H54 (cell line): ENCODE measurements around the gene CERS3.

ENCODE experiments used
- DNase-seq: peaks from one replicate; pipeline ENCODE4 v3.0.0; 2011; ENCODE audit warnings: low spot score, mixed read lengths; ENCODE audit not compliant: insufficient read length
- FAIRE-seq: peaks from 3 replicates; lab custom pipeline; 2011; peaks lifted over from hg19 to GRCh38; lab: Jason Lieb, UNC
- POLR2A ChIP-seq: IDR thresholded peaks from 2 replicates; pipeline ENCODE4 v1.6.1; 2011; ENCODE audit warnings: low read depth, mild to moderate bottlenecking, low read length

The CERS3 gene

DNA sequence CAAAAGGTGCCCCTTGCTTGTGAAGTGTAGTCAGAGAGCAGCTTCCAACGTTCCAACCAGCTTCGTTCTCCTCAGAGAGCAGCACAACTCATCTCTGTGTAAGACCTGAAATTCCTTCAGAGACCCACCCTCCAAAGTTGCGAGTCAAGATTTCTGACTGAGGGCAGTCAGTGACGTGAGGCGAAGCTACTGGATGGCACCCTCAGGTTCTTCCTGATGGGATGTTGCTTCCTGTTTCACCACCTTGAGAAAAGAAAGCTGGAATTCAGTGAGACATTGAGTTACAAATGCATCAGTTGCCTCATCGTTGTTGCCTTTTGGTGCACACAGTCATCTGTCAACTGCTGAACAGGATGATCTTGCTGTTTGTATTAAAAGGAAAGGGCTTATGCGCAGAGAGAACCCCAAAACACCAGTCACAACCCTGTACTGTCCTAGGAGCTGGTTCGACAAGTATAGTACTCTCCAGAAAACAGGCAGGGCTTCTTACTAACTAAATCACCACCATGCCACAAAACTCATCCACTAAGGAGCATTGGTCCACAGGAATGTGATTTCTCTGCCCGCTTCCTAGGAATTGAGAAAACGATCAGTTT lies at the start of gene CERS3:
Gene CERS3, minus strand, starts transcription at position 118 of the 596 bp plus-strand sequence. CDS start 27,101 bp downstream, outside the sequence.
- FAIRE-seq, result no peak

DNA sequence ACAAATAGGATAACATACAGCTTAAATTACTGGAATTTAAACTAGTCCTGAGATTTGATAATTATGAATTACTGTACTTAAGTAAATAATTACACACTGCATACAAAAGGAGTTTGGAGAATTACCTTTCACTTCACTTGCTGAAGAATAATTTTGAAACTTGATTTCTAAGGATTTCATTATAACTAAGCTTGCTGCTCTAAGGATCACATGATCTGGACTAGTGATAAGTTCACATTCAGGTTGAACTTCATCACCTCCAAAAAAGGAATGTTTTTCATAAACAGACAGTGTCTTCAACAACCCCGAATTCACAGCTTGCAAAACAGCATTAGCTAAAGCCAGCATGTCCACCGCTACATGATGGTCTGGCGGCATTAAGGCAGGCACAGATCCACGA lies 44.8 kb upstream of the CERS3 start:
- DNase-seq (no peak), FAIRE-seq (no peak)
- no peak for TF ChIP-seq POLR2A

More for the DNA sequence above, at the start of gene CERS3:
- no peak for TF ChIP-seq POLR2A
- no peak for DNase-seq

DNA sequence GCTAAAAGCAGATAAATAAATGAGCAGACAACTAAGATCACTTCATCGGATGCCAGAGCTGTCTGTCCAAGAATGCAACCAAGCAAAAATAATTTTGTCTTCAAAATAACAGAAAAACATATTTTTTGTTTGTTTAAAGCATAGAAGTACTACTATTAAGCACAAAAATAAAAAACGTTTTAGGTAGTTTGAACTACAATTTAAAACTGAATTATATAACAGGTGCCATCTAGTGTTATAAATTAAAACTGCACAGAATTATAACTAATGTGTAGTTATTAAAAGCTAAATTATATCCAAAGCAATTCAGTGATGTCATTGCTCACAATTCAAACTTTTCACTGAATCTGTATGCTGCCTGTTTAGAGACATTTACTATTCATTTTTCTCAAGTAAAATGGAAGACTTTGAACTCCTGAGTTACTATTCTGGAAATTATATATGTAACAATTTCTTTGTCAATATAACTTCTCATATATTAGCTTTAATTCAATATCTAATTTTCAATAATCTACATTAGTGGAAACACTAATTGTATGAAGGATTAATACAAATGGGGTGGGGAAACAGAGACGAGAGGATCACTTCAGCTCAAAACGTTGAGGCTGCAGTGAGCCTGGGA lies 43.7 kb upstream of the CERS3 start:
- DNase-seq, result no peak
- TF ChIP-seq POLR2A, result no peak
- FAIRE-seq, result no peak

DNA sequence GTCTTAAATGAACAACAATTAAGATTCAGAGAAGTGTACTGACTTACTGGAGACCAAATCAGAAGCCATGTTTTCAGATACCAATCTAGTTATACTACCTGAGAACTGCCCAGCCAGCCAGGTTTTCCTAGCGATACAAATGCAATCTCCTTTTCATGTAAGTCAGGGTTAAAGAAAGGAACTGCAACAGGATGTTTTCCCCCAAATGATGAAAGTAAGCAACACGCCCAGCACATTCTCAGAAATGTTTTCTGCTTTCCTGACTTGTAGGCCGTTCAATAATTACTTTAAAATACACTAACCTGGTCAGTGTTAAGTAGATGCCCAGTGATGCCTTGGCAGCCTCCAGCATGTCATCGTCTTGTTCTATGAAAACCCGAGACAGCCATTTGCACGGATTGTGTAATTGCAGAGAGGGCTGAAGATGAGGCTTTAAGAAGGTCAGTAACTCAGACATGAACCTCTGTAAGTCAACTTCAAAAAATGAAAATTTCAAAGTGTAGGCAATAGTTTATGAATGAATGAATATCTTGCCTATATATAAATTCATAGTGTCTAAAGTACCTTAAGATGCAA lies 42.9 kb upstream of the CERS3 start:
- no peak for FAIRE-seq
- DNase-seq, result no peak

DNA sequence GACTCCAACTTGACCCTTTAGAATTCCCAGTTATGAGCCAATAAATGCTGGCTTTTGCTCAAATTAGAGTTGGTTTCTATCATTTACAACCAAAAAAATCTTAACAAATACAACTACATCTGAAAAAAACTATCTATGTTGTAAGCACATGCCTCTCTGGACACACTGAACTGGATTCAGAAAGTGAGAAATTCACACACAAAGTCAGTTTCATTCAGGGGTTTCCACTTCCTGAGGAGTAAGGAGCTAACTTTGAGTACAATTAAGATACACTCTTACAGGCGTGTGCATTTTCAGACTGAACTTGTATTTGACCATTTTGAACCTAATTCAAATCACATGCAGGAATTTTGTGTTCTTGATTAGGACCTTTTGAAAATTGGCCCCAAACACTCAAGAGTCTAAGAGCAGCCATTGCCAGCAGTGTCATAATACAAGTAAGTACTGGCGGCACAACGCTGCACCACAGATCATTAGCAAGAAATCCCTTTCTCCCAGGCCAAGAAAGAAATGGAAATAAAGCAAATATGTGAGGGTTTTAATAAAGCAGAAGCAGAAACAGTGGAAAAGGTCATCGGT lies 42.1 kb upstream of the CERS3 start:
- FAIRE-seq (no peak), DNase-seq (no peak)
- TF ChIP-seq POLR2A, result no peak

More for the DNA sequence above, 42.9 kb upstream of the CERS3 start:
- TF ChIP-seq POLR2A, result no peak

DNA sequence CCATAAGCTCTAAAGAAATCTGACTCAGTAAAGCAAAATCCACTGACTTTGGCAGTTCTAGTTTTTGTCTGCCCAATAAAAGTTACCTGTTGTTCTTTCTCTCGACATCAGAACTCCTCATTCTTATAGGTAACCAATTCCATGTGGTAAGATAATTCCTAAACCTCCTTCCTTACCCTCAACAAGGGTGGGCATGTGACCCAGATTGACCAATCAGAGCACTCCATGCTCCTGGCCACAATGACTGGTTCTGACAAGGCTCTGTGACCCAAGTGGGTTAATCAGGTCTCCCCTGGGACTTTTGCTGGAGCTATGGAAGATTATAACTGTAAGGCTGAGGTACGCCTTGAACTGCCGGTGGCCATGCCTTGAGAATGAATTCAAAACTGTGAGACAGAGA lies 41.5 kb upstream of the CERS3 start:
- TF ChIP-seq POLR2A, result no peak
- DNase-seq (no peak), FAIRE-seq (no peak)

DNA sequence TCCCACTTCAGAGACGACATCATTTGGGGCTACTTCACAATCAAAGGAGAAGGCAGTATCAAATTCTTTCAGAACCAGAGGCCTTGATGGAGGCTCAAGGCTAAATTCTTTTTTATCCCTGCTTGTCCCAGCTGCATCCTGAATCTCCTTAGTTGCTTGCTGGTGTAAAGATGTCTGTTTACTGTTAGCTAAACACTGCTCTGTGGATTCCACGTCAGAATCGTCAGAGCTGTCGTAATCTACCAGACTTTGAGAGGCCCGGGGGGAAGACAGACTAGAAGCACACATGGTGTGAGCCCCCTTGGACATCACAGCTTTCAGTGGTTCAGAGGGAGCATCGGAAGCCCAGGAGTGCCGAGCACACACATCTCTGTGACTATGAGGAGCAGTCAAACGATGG lies 40.6 kb upstream of the CERS3 start:
- TF ChIP-seq POLR2A, result no peak
- FAIRE-seq (no peak), DNase-seq (no peak)

DNA sequence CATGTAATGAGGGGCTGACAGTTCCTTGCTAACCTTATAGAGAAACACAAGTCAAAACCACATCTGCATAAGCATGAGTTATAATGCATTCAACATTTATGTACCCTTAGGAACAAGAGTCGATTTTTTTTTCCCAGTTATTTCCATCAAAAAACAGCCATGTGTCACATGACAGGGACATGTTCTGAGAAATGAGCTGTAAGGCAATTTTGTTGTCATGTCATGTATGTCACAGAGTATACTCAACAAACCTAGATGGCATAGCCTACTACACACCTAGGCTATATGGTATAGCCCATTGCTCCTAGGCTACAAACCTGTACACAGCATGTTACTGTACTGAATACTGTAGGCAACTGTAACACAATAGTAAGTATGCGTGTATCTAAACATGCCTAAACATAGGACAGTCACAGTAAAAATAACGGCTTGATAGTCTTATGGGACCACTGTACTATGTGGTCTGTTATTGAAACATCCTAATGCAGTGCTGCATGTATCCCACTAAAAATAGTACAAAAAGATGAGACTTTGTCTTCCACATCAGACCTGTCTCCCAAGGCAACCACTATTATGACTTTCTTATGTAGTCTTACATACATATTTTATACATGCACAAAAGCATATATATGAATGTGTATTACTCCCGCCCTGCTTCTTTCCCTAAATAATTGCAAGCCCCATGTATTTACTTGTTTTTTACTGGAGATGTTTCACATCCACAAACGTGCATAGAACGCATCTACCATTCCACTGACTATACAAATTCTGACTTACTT lies 38.3 kb upstream of the CERS3 start:
- FAIRE-seq, result no peak
- no peak for DNase-seq
- no peak for TF ChIP-seq POLR2A

DNA sequence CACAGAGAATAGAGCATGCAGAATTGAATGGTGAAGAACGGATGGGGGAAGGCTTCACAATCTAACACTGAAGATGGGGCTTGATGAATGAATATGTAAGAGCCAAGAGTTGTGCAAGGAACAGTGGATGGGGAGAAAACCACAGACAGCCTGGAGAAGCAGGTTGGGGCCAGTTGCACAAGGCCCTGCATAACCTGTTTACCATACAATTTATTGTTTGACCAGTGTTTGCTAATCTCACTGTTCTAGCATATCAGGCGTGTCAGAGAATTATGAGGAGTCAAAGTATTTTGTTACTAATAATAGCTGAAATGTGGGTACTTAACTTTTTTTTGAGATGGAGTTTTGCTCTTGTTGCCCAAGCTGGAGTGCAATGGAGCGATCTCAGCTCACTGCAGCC lies 36.8 kb upstream of the CERS3 start:
- FAIRE-seq (no peak), DNase-seq (no peak)
- TF ChIP-seq POLR2A, result no peak

DNA sequence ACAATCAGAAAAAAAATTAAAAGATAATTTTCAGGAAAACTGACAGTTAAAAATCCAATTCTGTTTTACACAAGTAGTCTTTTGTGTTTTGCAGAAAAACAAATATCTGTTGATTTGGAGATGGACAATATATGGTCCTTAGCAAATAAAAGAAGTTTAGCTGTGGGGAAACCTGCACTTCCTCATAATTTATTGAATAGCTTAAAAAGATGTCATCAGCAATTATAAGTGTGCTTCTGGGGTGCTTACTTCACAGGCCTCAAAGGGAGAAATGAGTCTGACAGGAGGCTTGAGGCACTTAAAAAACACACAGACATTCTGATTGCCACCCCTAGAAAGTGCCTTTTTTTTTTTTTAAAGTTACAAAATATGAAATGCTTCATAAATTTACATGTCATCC lies 31.6 kb upstream of the CERS3 start:
- no peak for FAIRE-seq
- TF ChIP-seq POLR2A, result no peak

DNA sequence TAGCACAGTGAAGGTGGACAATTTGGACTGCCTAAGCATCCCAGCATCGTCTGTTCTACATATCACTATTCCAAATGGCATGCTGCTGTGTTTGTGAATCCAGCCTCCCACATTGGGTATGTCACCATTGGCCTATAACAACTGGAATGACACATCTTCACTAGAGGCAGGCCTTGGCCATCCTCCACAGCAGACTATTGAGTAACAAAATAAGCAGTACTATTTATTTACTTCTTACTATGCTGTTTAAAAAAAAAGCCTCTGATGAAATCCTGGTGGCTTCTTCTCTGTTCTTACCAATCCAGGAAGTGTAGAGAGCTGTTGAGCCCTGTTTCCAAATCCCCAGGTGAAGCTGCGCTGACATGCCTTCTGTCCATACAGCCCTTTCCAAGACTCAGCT lies 30.6 kb upstream of the CERS3 start:
- TF ChIP-seq POLR2A, result no peak
- FAIRE-seq, result no peak
- DNase-seq, result no peak

More for the DNA sequence above, 31.6 kb upstream of the CERS3 start:
- no peak for DNase-seq

DNA sequence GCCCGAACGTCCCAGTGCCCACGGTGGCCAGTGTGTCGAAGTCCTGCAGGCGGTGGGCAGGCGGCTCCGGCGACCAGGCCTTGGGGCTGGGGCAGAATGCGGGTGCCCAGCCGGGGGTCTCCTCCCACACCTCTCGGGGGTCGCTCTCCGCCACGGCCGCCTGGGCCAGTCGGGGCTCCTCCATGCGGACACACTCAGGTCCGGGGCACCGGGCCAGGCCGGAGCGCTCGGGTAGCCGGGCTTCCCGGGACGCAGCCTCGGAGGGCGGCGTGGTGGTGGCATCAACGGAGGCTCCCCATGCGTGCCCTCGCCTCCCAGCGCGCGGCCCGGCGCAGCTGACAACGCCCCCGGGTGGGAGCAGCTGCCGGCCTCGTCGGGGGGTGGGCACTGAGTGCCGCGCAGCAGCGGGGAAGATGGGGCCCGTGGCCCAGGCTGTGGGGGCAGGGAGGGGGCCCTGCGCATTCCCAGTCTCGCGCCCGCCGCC lies 30.1 kb upstream of the CERS3 start:
- DNase-seq (no peak), FAIRE-seq (no peak)
- no peak for TF ChIP-seq POLR2A

DNA sequence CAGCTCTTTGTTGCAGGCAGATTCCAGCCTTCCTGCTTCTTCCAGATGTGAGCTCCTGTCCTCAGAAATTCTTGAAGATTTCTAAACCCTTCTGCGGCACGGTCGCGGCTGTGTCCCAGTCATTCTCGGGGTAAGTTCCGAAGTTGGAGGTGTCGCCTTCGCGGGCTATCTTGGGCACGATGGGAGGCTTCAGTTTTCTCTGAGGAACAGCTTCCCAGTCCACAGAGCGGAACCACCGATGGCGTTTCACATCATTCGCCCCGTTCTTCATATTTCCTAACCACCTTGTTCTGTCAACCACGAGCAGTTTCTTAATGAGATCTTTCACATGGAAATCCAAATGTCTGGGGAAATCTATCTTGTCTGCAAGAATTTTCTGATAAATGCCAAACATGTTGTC lies 24.7 kb upstream of the CERS3 start:
- TF ChIP-seq POLR2A, result no peak
- DNase-seq, result no peak

DNA sequence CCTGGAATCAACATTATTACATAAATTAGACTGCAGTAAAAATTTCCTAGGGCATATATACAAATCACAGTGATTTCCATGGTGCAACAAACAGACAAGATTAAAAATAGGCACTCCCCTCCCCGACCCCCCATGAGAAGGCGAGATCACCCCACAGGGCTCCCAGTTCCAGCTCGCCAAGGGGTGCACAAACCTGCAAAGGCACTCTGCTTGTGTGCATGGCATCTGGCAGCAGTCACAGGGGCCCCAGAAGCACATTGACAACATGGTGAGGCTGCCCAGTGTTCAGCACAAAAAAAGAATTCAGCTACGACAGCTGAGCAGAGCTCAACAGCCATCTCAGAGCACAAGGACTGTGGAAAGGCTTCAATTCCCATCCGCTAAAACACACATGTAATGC lies 19.2 kb upstream of the CERS3 start:
- TF ChIP-seq POLR2A, result no peak
- FAIRE-seq (no peak), DNase-seq (no peak)

More for the DNA sequence above, 24.7 kb upstream of the CERS3 start:
- no peak for FAIRE-seq
